ENCODE measurements around the gene PODN. TPM values are rescaled to one million over a fixed set of nuclear protein-coding genes. Genes with fewer than 3 reads are reported as not detected.

Gene PODN
- total RNA-seq, 1 experiment from 2014 or later = not detected

DNA sequence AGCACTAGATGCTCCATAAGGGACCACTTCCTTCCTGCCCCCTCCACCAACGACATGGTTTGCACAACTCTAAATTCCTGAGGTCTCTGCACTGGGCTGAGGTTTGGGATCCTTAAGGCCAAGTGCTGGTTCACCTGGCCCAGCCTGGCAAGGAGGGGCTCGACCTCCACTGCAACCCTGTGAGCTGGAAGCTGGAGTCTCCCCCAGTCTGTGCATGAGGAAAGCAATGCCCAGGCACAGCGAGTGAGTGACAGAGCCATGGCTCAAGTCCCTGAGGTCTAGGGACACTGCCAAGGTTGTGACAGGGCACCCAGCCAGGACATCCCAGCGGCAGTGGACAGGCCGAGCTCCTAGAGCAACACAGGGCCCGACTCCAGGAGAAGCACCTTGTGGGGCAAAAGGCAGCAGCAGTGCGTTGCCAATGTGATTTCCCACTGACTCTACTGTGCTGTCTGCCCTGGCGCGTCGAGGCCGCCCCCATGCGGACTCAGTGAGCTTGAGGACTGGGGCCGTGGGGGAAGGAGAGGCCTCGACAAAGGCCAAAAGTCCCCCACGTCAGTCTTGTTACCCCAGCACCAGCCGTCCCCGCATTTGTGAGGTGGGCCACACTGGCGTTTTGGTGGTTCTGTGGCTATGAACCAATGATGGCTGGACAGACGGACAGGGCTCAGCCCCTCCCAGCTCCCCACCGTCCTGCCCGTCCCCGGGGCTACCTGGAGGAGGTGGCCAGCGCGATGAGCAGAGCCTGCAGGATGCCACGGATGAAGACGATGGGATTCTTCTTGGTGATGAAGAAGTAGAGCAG, 30.0 kb downstream of the PODN start:
- Mint-ChIP-seq H3K27ac (ENCODE audit: unreplicated experiment) (no peak overlapping the region), H3K4me1 (ENCODE audit: low read depth, unreplicated experiment) (peaks cover 6% of the 10 kb centered on the region), H3K36me3 (ENCODE audit: insufficient read depth, unreplicated experiment) (peaks cover 5% of the 10 kb centered on the region), H3K4me3 (ENCODE audit: unreplicated experiment) (no peak overlapping the region), H3K9me3 (ENCODE audit: unreplicated experiment) (no peaks in the 10 kb centered on the region), H3K27me3 (ENCODE audit: insufficient read depth, unreplicated experiment) (no peaks in the 10 kb centered on the region)
- BruUV-seq (replicated peaks) = no TSS peak
- ChIA-PET POLR2A (no interaction called here), CTCF (no interaction called here)
- TF ChIP-seq, protein P1, sequence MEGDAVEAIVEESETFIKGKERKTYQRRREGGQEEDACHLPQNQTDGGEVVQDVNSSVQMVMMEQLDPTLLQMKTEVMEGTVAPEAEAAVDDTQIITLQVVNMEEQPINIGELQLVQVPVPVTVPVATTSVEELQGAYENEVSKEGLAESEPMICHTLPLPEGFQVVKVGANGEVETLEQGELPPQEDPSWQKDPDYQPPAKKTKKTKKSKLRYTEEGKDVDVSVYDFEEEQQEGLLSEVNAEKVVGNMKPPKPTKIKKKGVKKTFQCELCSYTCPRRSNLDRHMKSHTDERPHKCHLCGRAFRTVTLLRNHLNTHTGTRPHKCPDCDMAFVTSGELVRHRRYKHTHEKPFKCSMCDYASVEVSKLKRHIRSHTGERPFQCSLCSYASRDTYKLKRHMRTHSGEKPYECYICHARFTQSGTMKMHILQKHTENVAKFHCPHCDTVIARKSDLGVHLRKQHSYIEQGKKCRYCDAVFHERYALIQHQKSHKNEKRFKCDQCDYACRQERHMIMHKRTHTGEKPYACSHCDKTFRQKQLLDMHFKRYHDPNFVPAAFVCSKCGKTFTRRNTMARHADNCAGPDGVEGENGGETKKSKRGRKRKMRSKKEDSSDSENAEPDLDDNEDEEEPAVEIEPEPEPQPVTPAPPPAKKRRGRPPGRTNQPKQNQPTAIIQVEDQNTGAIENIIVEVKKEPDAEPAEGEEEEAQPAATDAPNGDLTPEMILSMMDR (IDR thresholded peaks at IDR 0.05; ENCODE audit: insufficient read depth in 1 of 2, low read depth in 1 of 2, low read length in 1 of 2, severe bottlenecking in 1 of 2, unreplicated experiment in 1 of 2) = no peak
- Histone ChIP-seq H3K4me3 (ENCODE audit: low read depth, low read length) (no peak overlapping the region), H3K27me3 (replicated peaks; ENCODE audit: control insufficient read depth, insufficient read depth, low read length) (no peaks in the 10 kb centered on the region), H3K36me3 (ENCODE audit: control insufficient read depth, insufficient read depth, low read length) (no peaks in the 10 kb centered on the region), H3K4me1 (peaks cover 20% of the 10 kb centered on the region), H3K9me3 (peaks cover under 1% of the 10 kb centered on the region)
- intact Hi-C loops (cut with micrococcal nuclease; ENCODE audit: unreplicated experiment) = no loop called here
- DNase-seq = no peak

DNA sequence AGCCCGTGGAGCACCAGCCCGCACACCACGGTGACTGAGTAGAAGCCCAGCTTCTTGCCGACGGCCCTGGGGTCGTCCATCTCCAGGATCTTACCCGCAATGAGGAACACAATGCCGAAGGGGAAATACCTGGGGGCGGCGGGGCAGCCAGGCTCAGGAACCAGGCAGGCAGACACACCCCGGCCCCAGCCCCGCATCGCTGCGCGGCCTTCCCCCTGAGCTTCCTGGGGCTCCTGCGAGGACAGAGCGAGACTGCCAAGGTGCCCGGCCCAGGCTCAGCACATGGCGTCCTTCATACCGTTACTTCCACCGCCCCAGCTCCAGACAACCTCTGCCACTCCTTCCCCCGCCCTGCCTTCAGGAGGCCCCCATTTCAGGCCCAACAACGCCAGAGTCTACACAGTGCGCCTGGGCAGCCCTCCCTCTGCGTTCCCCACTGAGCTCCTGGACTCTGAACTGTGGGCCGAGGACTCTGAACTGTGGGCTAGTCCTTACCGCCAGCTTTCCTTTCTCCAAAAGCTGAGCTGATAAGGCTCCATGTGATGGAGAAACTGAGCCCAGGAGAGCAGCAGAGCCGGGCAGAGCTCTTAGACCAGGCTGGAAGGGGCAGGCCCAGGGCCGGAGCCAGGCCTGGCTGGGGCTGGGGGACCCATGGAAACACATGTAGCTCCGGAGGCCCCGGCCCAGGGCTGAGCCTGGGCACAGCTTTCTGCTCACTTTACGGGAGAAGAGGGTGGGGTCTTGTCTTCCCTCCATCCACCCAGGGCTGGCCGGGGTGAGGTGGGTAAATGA, 30.8 kb downstream of the PODN start:
- Histone ChIP-seq H3K9me3 (peaks cover 3% of the 10 kb centered on the region), H3K4me3 (ENCODE audit: low read depth, low read length) (no peak overlapping the region), H3K4me1 (peaks cover 20% of the 10 kb centered on the region), H3K36me3 (ENCODE audit: control insufficient read depth, insufficient read depth, low read length) (no peaks in the 10 kb centered on the region), H3K27me3 (replicated peaks; ENCODE audit: control insufficient read depth, insufficient read depth, low read length) (no peaks in the 10 kb centered on the region)
- ChIA-PET CTCF (no interaction called here), POLR2A (interaction anchor here (0.6 kb wide), 1 partner anchor 136 kb away, joined by 3 read pairs; no protein-coding TSS in a partner anchor)
- no peaks in the 10 kb centered on the region for H3K9me3 Mint-ChIP-seq (ENCODE audit: unreplicated experiment)
- H3K27me3 Mint-ChIP-seq (ENCODE audit: insufficient read depth, unreplicated experiment) = no peaks in the 10 kb centered on the region
- TF ChIP-seq, protein P1 (IDR thresholded peaks at IDR 0.05; ENCODE audit: insufficient read depth in 1 of 2, low read depth in 1 of 2, low read length in 1 of 2, severe bottlenecking in 1 of 2, unreplicated experiment in 1 of 2) = no peak
- peaks cover 5% of the 10 kb centered on the region for H3K36me3 Mint-ChIP-seq (ENCODE audit: insufficient read depth, unreplicated experiment)
- BruUV-seq (replicated peaks) = no TSS peak
- H3K4me1 Mint-ChIP-seq (ENCODE audit: low read depth, unreplicated experiment) = peaks cover 6% of the 10 kb centered on the region
- no peak for DNase-seq
- intact Hi-C loops (cut with micrococcal nuclease; ENCODE audit: unreplicated experiment) = no loop called here
- no peak overlapping the region for H3K4me3 Mint-ChIP-seq (ENCODE audit: unreplicated experiment)
- no peak overlapping the region for H3K27ac Mint-ChIP-seq (ENCODE audit: unreplicated experiment)

DNA sequence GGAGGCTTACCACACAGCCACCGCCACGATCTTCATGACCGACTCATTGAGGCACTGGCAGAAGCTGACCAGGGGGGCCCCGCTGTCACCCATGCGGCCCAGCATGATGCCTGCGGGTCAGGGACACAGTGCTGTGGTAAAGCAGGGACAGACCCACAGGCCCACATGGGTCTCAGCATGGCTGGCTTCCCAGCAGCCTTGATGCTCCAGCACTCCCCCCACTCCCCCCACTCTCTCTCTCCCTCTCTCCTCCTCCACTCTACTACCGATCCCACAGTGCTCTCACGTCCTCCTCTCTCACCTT, 31.4 kb downstream of the PODN start:
- no peak for DNase-seq
- Mint-ChIP-seq H3K27me3 (ENCODE audit: insufficient read depth, unreplicated experiment) (no peaks in the 10 kb centered on the region), H3K36me3 (ENCODE audit: insufficient read depth, unreplicated experiment) (peaks cover 5% of the 10 kb centered on the region), H3K27ac (ENCODE audit: unreplicated experiment) (peak overlapping the region; percentile 48), H3K4me3 (ENCODE audit: unreplicated experiment) (no peak overlapping the region), H3K4me1 (ENCODE audit: low read depth, unreplicated experiment) (peaks cover 6% of the 10 kb centered on the region), H3K9me3 (ENCODE audit: unreplicated experiment) (no peaks in the 10 kb centered on the region)
- ChIA-PET POLR2A (interaction anchor here (0.6 kb wide), 1 partner anchor 136 kb away, joined by 3 read pairs; no protein-coding TSS in a partner anchor), CTCF (no interaction called here)
- Histone ChIP-seq H3K27me3 (replicated peaks; ENCODE audit: control insufficient read depth, insufficient read depth, low read length) (no peaks in the 10 kb centered on the region), H3K4me3 (ENCODE audit: low read depth, low read length) (no peak overlapping the region), H3K36me3 (ENCODE audit: control insufficient read depth, insufficient read depth, low read length) (no peaks in the 10 kb centered on the region), H3K4me1 (peaks cover 20% of the 10 kb centered on the region), H3K9me3 (peaks cover 3% of the 10 kb centered on the region)
- intact Hi-C loops (cut with micrococcal nuclease; ENCODE audit: unreplicated experiment) = no loop called here
- TF ChIP-seq, protein P1 (IDR thresholded peaks at IDR 0.05; ENCODE audit: insufficient read depth in 1 of 2, low read depth in 1 of 2, low read length in 1 of 2, severe bottlenecking in 1 of 2, unreplicated experiment in 1 of 2) = no peak
- BruUV-seq (replicated peaks) = no TSS peak
